Activated T-helper 17 cell treated with anti-CD3 and anti-CD28 coated beads, Interleukin-2, amount 50 U/mL, for 72 hours (primary cell): Measurements from ENCODE around the gene ETV3L. TPM values are rescaled to one million over a fixed set of nuclear protein-coding genes. Genes with fewer than 3 reads are reported as not detected.

Experiments
- ATAC-seq: fragments of 150-1000 bp; cut with Tn5 transposase; replicated peaks from 2 replicates; pipeline ENCODE4 v1.10.0; 2021; ENCODE audit warnings: mild to moderate bottlenecking, moderate library complexity
- H3K27ac Mint-ChIP-seq: one replicate; pipeline ENCODE4 v1.8.0; 2022; ENCODE audit warnings: mixed read lengths
- H3K27me3 Mint-ChIP-seq: one replicate; pipeline ENCODE4 v1.8.0; 2022; ENCODE audit warnings: mixed read lengths
- H3K36me3 Mint-ChIP-seq: one replicate; pipeline ENCODE4 v1.8.0; 2022; ENCODE audit warnings: low read depth, mild to moderate bottlenecking, mixed read lengths
- H3K4me1 Mint-ChIP-seq: one replicate; pipeline ENCODE4 v1.8.0; 2022; ENCODE audit warnings: mixed read lengths
- H3K4me3 Mint-ChIP-seq: one replicate; pipeline ENCODE4 v1.8.0; 2022; ENCODE audit warnings: mild to moderate bottlenecking, mixed read lengths
- H3K9me3 Mint-ChIP-seq: one replicate; pipeline ENCODE4 v1.8.0; 2022; ENCODE audit warnings: mixed read lengths
- total RNA-seq, 2 donors: library from RNA; stranded (reverse); gene quantifications; one replicate each; pipeline ENCODE4 v1.2.3, GENCODE V29; 2022

The ETV3L gene
- total RNA-seq, 2 donors from 2014 or later, result 0.26 TPM; not detected in 1

DNA sequence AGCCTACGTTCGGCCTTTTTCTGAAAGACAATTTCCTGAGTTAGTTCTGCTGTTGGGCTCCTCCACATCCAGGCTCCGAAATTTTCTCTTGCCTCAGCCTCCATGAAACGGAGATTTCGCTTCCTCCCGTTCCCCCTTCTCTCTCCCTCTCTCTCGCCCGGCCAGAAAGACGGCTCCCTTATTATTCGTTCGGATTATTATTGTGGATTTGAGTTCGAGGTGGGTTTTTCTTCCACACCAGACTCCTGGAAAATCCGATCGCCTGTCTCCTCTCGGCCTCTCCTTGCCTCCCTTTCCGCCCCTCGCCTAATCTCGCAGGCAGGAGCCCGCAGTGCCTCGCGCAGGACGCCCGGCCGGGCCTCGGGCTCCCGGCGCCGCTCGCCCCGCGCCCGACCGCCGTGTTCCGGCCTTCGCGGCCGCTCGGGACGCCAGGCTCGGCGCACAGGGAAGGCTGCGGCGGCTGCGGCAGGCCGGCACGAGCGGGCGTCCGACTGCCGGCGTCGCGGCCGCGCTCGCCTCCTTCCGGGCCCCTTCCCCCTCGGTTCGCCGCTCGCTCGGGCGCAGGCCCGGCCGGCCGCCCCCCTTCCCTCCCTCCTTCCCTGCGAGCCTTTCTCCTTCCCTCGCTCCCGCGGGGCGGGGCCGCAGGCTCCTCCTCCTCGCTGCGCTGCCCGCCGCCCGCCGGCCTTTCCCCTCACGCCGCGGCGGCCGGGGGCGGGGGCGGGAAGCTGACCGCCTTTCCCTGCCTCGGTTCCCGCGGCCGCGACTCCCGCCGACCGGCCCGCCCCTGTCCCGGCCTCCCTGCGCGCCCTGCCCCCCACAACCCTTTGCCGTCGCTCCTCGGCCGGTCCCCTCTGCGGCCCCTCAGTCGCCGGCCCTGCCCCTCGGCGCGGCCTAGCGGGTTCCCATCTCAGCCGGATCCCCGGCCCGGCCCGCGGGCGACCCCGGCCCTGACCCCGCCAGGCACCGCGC is 54.1 kb downstream of the ETV3L start, which contains the start of gene ARHGEF11:
TSS of gene ARHGEF11 (minus strand) at position 493 of the 969 bp plus-strand sequence. CDS start 1,412 bp downstream, outside the sequence.
- peak; percentile 86 for ATAC-seq
- Mint-ChIP-seq H3K4me1 (peaks cover 5% of the 10 kb centered on the region), H3K36me3 (peaks cover 5% of the 10 kb centered on the region), H3K27ac (peak within 1 kb of the TSS; percentile 57), H3K4me3 (peak within 1 kb of the TSS; percentile 89), H3K9me3 (no peaks in the 10 kb centered on the region), H3K27me3 (peaks cover 56% of the 10 kb centered on the region)

DNA sequence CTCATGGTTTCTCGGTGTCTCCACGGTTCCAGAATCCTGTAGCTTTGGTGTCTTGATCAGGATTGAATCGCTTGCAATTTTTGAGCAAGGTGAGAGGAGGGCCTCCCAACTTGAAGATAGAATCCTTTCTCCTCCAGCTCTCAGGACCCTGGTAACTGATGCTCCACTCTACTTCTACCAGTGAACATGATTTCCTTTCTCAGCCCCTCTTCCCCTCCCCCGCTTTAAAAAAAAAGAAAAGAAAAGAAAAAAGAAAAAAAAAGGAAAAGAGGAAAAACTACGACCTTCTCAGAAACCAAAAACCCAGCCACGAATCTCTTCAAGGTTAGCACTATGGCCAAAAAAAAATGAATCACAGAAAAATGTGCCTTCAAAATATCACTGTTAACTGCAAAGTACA is 55.3 kb downstream of the ETV3L start:
- Mint-ChIP-seq H3K36me3 (peaks cover 5% of the 10 kb centered on the region), H3K4me3 (no peak overlapping the region), H3K27ac (no peak overlapping the region), H3K9me3 (no peaks in the 10 kb centered on the region), H3K27me3 (peaks cover 55% of the 10 kb centered on the region), H3K4me1 (peaks cover 5% of the 10 kb centered on the region)
- ATAC-seq, result no peak

DNA sequence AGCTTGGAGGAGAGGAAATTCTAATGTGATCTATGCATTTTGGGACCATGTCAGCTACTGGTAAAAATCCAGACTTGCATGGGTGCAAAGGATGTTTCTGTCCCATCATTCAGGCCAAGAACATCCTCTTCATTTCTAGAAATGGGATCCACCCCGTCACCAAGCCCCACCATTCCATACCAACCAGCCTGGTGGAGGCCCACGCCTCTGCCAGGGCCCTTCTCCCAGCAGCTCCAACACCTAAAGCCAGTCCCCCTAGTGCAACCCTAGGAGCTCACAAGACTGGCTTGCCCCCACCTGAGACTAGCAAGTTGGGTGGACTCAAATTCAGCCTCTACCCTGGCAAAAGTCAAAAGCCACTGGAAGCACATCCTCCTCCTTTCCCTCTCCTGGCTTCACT is 55.9 kb downstream of the ETV3L start:
- Mint-ChIP-seq H3K36me3 (peaks cover 5% of the 10 kb centered on the region), H3K27me3 (peaks cover 56% of the 10 kb centered on the region), H3K4me1 (peaks cover 5% of the 10 kb centered on the region), H3K4me3 (no peak overlapping the region), H3K27ac (no peak overlapping the region), H3K9me3 (no peaks in the 10 kb centered on the region)
- no peak for ATAC-seq

DNA sequence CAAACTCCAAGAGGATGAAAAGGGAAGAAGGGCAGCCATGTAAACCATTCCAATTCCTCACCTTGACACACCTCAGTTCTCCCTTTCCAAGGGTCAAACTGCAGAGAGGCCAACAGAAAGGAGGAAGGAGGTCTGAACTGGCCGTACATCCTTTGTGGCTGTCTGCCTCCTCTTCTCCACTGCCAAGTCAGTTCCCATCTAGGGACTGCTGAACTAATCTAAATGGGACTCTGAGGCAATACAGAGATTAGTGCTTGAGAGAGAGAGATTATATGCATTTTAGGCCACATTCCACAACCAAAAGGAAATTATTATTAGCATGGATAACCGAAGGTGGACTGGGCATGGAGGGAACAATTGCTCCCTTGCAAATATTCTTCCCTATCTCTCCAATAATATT is 56.8 kb downstream of the ETV3L start:
- H3K9me3 Mint-ChIP-seq, result no peaks in the 10 kb centered on the region
- H3K27ac Mint-ChIP-seq, result no peak overlapping the region
- no peak overlapping the region for H3K4me3 Mint-ChIP-seq
- H3K4me1 Mint-ChIP-seq, result peaks cover 5% of the 10 kb centered on the region
- ATAC-seq, result no peak
- H3K36me3 Mint-ChIP-seq, result peaks cover 5% of the 10 kb centered on the region
- H3K27me3 Mint-ChIP-seq, result peaks cover 53% of the 10 kb centered on the region

Other genes with a start within 250 kb of the ETV3L start
- under 1 TPM; 0.04 to 0.66 TPM for gene INSRR, start 240.7 kb downstream of the ETV3L start, total RNA-seq
- gene NTRK1, start 238.9 kb downstream of the ETV3L start, total RNA-seq, result 10 to 100 TPM in 1 of 2 donors, 1 to 10 TPM in 1; 2.5 to 13.3 TPM
- gene PEAR1, start 206.1 kb downstream of the ETV3L start, total RNA-seq, result not detected
- gene LRRC71, start 179.2 kb downstream of the ETV3L start, total RNA-seq, result not detected
- gene ARHGEF11, start 54.1 kb downstream of the ETV3L start, total RNA-seq, result 1 to 10 TPM; 4.1 to 4.7 TPM
- 10 to 100 TPM; 18.4 to 39.4 TPM for gene ETV3, start 38.6 kb upstream of the ETV3L start, total RNA-seq